ENCODE measurements around the gene MRPL49. TPM values are rescaled to one million over a fixed set of nuclear protein-coding genes. Genes with fewer than 3 reads are reported as not detected.
A peak's percentile ranks its signal among the peaks of the same experiment; 100 is the strongest.

MRPL49 gene
- 42.1 TPM for polyA plus RNA-seq (2012; ENCODE audit: missing spikeins)

DNA sequence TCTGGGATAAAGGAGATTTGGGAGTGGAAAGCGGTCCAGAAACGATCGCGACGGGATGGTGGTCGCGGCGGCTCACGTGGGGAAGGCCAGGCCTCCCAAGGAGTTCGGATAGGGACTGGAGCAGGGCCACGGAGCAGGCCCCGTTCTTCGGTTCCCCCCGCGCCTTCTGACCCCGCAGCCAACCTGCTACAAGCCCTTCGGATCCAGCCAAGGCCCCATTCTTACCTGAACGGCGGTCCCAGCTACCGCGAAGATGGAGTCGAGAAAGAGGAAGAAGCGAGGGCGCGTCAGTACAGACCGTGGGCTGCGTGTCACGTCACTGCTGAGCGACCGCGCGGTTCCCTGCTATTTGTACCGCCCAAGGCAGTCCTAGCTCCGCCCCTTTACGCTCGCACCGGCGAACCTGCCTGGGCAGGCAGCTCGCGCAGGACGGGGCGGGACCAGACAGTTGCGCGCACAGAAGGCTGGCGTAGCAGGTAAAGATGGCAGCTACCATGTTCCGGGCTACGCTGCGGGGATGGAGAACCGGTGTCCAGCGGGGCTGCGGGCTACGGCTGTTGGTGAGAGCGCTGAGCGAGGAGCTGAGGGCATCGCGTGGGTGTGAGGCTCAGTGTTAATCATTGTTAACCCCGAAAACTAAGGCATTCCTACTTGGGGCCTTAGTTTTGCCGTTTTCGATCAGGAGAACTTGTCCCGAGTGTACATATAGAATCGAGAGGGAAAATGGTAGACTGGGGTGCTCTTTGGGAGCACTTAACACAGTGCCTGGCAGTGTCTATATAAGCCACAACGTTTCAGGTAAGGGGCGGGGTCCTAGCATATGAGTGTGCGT is at the start of gene MRPL49, which contains the start of gene FAU:
Gene MRPL49 (plus strand): TSS at position 457 of the 832 bp plus-strand sequence. CDS start 26 bp downstream, at position 483.
Gene FAU (minus strand): TSS at position 270 of the 832 bp plus-strand sequence. CDS start 321 bp downstream, outside the sequence.
- FAIRE-seq: peak; percentile 100
- TF ChIP-seq POLR2AphosphoS5 (IDR thresholded peaks at IDR 0.05; ENCODE audit: low read depth, low read length) (peak; percentile 88), TAF1 (IDR thresholded peaks at IDR 0.05; ENCODE audit: borderline replicate concordance, low read depth, low read length) (peak; percentile 90), POLR2A (IDR thresholded peaks at IDR 0.05; ENCODE audit: low read depth, low read length) (peak; percentile 94)
- DNase-seq (ENCODE audit: insufficient read length): peak; percentile 96

- no peak for FAIRE-seq
Measured at GRCh38 chr11:65072631-65072966, 49.5 kb upstream of the MRPL49 start.

DNA sequence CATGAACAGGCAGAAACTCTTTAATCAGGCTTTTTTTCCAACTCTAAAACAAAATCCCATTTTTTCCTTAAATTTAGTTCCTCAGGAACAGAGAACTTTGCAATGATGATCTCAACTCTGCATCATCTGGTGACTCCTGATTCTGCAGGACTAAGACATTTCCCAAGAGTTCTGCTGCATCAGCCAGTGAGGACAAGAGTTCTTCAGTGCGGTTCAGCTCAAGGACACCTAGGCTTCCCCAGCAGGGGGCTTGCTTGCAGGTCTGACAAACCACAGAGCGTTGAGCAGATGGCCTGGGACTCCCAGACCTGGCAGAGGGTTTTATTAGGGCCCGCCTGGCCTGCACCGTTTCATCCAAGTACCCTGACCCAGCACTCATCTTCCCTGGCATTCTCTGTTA is 44.7 kb upstream of the MRPL49 start:
- no peak for FAIRE-seq
- no peak for TF ChIP-seq POLR2AphosphoS5 (IDR thresholded peaks at IDR 0.05; ENCODE audit: low read depth, low read length)
- DNase-seq (ENCODE audit: insufficient read length): no peak

More at GRCh38 chr11:65072631-65072966, 49.5 kb upstream of the MRPL49 start:
- TF ChIP-seq POLR2AphosphoS5 (IDR thresholded peaks at IDR 0.05; ENCODE audit: low read depth, low read length) (no peak), POLR2A (IDR thresholded peaks at IDR 0.05; ENCODE audit: low read depth, low read length) (no peak), TAF1 (IDR thresholded peaks at IDR 0.05; ENCODE audit: borderline replicate concordance, low read depth, low read length) (no peak)
- DNase-seq (ENCODE audit: insufficient read length): no peak

- FAIRE-seq (peak; percentile 94), DNase-seq (ENCODE audit: insufficient read length) (peak; percentile 71)
Measured at GRCh38 chr11:65078151-65078550, 44.0 kb upstream of the MRPL49 start.

DNA sequence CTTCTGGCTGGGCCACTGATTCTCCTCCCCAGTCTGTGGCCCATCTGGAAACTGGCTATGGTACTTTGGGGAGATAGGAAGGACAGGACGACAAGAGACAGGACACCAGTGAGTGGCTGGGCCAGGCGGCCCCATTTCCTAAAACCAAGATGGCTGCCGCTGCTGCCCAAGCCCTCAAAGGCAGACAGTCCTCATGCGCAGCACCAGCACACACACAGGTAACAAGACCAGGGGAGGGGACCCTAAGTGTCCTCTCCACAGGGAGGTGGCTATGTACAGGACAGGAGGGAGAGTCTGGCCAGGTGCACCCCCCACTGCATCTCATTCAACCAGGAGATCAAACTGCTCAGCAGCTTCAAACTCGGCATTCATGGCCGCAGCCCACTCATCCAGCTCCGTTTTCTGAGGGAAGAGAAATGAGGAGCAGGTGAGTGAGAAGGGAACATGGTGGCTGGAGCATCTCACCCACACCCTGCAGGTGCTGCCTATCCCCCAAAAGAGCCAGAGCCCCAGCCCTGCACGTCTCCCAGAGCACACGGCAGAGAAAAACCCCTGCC is 43.3 kb upstream of the MRPL49 start:
- FAIRE-seq (no peak), DNase-seq (ENCODE audit: insufficient read length) (no peak)
- TF ChIP-seq POLR2AphosphoS5 (IDR thresholded peaks at IDR 0.05; ENCODE audit: low read depth, low read length) (0 out of 2 replicates have a peak, but pooled peaks have one; percentile 21), POLR2A (IDR thresholded peaks at IDR 0.05; ENCODE audit: low read depth, low read length) (no peak), TAF1 (IDR thresholded peaks at IDR 0.05; ENCODE audit: borderline replicate concordance, low read depth, low read length) (no peak)

More at GRCh38 chr11:65078151-65078550, 44.0 kb upstream of the MRPL49 start:
- TF ChIP-seq TAF1 (IDR thresholded peaks at IDR 0.05; ENCODE audit: borderline replicate concordance, low read depth, low read length) (no peak), POLR2A (IDR thresholded peaks at IDR 0.05; ENCODE audit: low read depth, low read length) (no peak), POLR2AphosphoS5 (IDR thresholded peaks at IDR 0.05; ENCODE audit: low read depth, low read length) (no peak)

GRCh38 chr11:65083134-65083833 is 38.8 kb upstream of the MRPL49 start:
- peak; percentile 73 for FAIRE-seq
- no peak for TF ChIP-seq TAF1 (IDR thresholded peaks at IDR 0.05; ENCODE audit: borderline replicate concordance, low read depth, low read length)
- TF ChIP-seq POLR2AphosphoS5 (IDR thresholded peaks at IDR 0.05; ENCODE audit: low read depth, low read length): no peak
- no peak for TF ChIP-seq POLR2A (IDR thresholded peaks at IDR 0.05; ENCODE audit: low read depth, low read length)
- no peak for DNase-seq (ENCODE audit: insufficient read length)

GRCh38 chr11:65083834-65084597 is 38.1 kb upstream of the MRPL49 start, which contains the start of the genes CDCA5 and ZFPL1:
Gene CDCA5, minus strand, starts transcription at chr11:65084040. Its CDS starts 62 bp downstream, at chr11:65083978.
Gene ZFPL1, plus strand, starts transcription at chr11:65084222. Its CDS starts 477 bp downstream, at chr11:65084699.
- peak; percentile 100 for FAIRE-seq
- peak; percentile 75 for TF ChIP-seq POLR2AphosphoS5 (IDR thresholded peaks at IDR 0.05; ENCODE audit: low read depth, low read length)
- peak; percentile 82 for TF ChIP-seq POLR2A (IDR thresholded peaks at IDR 0.05; ENCODE audit: low read depth, low read length)
- TF ChIP-seq TAF1 (IDR thresholded peaks at IDR 0.05; ENCODE audit: borderline replicate concordance, low read depth, low read length): peak; percentile 52; the same call in 1 of the 2 replicates
- peak; percentile 99 for DNase-seq (ENCODE audit: insufficient read length)

GRCh38 chr11:65084598-65085375 is 37.3 kb upstream of the MRPL49 start:
- peak; percentile 21 for FAIRE-seq
- no peak for TF ChIP-seq TAF1 (IDR thresholded peaks at IDR 0.05; ENCODE audit: borderline replicate concordance, low read depth, low read length)
- DNase-seq (ENCODE audit: insufficient read length): no peak

DNA sequence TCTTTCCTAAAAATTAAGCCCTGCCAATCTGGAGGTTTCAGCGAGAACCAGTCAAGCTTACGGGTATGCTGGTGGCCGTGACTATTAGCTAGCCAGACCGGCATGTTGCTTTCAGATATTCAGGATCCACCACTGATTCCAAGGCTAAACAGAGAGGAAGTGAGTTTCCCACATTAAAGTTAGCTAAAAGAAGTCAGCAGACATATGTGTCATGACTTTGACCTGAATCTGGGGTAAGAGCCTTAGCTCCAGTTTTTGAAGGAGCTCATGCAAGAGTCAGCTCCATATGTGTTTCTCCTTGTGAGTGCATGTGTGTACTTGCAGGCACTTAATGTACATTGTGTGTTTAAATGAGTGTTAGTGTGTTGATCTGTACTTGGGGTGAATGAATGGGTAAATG is 36.7 kb upstream of the MRPL49 start:
- FAIRE-seq (no peak), DNase-seq (ENCODE audit: insufficient read length) (no peak)
- TF ChIP-seq POLR2AphosphoS5 (IDR thresholded peaks at IDR 0.05; ENCODE audit: low read depth, low read length): no peak
- no peak for TF ChIP-seq TAF1 (IDR thresholded peaks at IDR 0.05; ENCODE audit: borderline replicate concordance, low read depth, low read length)
- no peak for TF ChIP-seq POLR2A (IDR thresholded peaks at IDR 0.05; ENCODE audit: low read depth, low read length)

GRCh38 chr11:65086809-65087208 is 35.3 kb upstream of the MRPL49 start:
- no peak for DNase-seq (ENCODE audit: insufficient read length)
- TF ChIP-seq TAF1 (IDR thresholded peaks at IDR 0.05; ENCODE audit: borderline replicate concordance, low read depth, low read length) (no peak), POLR2AphosphoS5 (IDR thresholded peaks at IDR 0.05; ENCODE audit: low read depth, low read length) (no peak), POLR2A (IDR thresholded peaks at IDR 0.05; ENCODE audit: low read depth, low read length) (no peak)
- FAIRE-seq: no peak

Measured in GM12892 (cell line).